GM19395 (cell line): ENCODE results near the gene STAT3.
"Not testable (repeated sequence)": the region's sequence is repeated elsewhere in the genome, so short reads cannot be mapped to it uniquely, and the experiment has no call there.

Experiments used
- ATAC-seq: cut with Tn5 transposase; IDR thresholded peaks from one replicate; pipeline ENCODE4 v1.9.1; 2021; ENCODE audit warnings: mild to moderate bottlenecking, moderate library complexity; ENCODE audit not compliant: unreplicated experiment

The STAT3 gene

DNA sequence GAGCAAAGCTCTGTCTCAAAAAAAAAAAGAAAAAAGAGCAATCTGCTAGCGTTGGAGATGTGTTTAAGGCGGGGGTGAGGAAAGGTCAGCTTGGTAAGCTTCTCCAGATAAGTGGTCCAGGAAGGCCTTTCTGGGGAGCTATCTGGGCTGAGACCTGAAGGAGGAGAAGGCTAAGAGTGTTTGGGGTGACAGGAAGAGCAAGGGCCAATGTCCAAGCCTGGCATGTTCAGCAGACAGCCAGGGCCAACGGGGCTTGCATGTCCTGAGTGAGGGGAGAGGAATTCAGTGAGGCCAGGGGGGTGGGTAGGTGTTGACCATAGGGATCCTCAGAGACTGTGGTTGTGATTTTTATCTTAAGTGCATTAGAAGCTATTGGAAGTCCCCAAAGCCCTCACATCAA is 84.5 kb downstream of the STAT3 start:
- ATAC-seq, result no peak

DNA sequence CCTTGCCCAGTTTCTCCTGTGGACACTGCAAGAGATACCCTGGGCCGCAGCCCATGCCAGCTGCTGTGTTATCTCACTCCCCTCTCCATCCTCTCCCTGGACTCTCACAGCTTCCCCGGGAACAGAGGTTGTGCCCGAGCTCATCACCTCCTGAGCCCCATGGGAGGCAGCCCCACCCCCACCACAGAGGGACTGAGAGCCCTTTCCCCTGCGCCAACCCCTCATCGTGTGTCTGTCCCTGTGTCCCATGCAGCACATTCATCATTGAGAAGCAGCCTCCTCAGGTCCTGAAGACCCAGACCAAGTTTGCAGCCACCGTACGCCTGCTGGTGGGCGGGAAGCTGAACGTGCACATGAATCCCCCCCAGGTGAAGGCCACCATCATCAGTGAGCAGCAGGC is 87.2 kb downstream of the STAT3 start:
- ATAC-seq, result no peak

- not testable (repeated sequence) for ATAC-seq
Measured at GRCh38 chr17:42299913-42300312, 88.3 kb downstream of the STAT3 start.

GRCh38 chr17:42299361-42299760 is 88.9 kb downstream of the STAT3 start:
- not testable (repeated sequence) for ATAC-seq

GRCh38 chr17:42297775-42298174 is 90.5 kb downstream of the STAT3 start:
- ATAC-seq, result not testable (repeated sequence)

GRCh38 chr17:42296012-42296411 is 92.2 kb downstream of the STAT3 start:
- ATAC-seq, result no peak

DNA sequence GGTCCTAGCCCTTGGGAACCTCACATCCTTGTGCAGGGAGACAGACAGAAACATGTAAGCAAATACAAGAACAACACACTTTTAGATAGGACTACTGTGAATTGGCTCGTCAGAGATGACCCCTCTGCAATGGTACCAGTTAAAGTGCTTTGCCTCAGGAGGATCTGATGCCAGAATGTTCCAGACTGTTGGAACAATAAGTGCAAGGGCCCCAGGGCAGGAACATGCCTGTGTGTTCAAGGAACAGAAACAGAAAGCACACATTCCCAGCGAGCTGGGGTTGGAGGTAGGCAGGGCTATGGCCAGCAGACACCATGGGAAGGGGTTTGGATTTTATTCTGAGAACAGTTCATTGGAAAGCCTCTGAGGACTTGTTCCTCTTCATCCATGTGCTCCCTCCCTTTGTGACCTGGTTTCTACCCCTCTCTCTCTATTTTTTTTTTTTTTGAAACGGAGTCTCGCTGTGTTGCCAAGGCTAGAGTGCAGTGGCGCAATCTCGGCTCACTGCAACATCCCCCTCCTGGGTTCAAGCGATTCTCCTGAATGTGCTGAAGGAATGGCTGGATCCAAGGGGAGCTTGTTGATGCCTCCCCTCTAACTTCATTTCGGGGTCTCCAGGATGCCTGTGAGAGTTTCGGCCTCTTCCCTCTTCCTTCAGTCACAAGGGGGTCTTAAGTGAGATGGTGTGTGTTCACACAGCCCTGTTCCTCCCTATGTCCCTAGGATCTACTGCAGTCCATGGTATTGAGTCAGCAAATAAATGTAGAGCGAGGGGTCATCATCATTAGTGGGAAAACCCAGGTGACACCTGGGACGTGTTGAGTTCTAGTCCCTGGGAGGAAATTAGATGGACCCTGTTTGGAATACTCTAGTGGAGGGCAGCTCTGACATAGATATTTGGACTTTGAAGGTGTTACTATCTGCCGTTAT is 93.5 kb downstream of the STAT3 start:
- no peak for ATAC-seq

DNA sequence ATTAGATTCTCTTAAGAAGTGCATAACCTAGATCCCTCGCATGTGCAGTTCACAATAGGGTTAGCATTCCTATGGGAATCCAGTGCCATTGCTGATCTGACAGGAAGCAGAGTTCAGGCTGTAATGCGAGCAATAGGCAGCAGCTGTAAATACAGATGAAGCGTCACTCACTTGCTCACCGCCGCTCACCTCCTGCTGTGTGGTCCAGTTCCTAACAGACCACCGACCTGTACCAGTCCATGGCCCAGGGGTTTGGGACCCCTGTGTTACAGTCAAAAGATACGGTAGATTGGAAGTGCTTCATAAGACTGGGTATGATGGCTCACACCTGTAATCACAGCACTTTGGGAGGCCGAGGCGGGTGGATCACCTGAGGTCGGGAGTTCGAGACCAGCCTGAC is 97.1 kb downstream of the STAT3 start:
- no peak for ATAC-seq

- no peak for ATAC-seq
Measured at GRCh38 chr17:42290577-42290976, 97.7 kb downstream of the STAT3 start.

- ATAC-seq, result no peak
Measured at GRCh38 chr17:42289611-42290181, 98.5 kb downstream of the STAT3 start.

DNA sequence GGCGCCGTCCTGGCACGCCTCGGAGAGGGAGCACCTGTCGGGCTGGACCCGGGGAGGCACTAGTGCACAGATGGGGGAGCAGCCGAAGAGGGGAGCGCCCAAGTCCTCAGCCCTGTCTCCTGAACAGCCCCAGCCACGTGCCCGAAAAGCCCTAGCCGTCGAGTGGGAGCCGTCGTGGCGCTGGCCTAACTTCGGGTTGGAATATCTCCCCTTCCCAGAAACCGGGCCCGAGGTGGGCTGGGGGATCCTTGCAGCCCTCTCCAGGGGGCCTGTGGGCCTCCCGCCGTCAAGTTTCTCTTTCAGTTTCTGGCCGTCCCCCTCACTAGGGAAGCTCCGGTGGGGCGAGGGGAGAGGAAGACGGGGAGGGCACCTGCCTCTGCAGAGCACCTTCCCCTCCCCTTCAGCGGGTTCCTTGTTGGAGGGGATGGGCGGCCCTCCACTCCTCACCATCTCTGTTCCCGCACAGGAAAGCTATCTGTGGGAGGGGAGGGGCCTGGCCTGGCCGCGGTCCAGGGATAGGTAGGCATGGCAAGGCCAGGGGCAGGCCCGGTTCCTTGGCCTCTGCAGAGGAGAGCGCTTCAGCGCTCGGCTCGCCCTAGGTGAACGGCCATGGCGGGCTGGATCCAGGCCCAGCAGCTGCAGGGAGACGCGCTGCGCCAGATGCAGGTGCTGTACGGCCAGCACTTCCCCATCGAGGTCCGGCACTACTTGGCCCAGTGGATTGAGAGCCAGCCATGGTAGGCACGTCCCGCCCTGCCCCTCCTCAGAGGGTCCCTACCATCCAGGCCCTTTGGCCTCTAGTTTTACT is 99.2 kb downstream of the STAT3 start:
- ATAC-seq, result no peak

DNA sequence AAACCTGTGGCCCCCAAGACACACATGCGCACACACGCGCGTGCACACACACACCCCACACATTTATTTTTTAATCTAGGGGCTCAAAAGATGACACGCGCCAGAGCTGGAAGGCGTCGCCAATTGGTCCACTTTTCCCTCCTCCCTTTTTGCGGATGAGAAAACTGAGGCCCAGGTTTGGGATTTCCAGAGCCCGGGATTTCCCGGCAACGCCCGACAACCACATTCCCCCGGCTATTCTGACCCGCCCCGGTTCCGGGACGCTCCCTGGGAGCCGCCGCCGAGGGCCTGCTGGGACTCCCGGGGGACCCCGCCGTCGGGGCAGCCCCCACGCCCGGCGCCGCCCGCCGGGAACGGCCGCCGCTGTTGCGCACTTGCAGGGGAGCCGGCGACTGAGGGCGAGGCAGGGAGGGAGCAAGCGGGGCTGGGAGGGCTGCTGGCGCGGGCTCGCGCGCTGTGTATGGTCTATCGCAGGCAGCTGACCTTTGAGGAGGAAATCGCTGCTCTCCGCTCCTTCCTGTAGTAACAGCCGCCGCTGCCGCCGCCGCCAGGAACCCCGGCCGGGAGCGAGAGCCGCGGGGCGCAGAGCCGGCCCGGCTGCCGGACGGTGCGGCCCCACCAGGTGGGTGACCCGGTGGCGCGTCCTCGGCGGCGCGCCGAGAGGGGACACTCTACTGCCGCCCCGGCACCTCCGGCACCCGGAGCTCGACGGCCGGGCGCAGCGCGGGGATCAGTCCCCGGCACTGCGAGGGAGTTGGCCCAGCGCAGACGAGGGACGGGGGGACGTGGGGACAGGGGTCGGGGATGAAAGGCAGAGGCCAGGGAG is 100.1 kb downstream of the STAT3 start, which contains the start of gene STAT5A:
STAT5A (plus strand) TSS at position 522 of the 826 bp plus-strand sequence. CDS start 914 bp downstream, outside the sequence.
- ATAC-seq, result no peak

GRCh38 chr17:42287305-42287976 is 100.8 kb downstream of the STAT3 start:
- ATAC-seq, result no peak

DNA sequence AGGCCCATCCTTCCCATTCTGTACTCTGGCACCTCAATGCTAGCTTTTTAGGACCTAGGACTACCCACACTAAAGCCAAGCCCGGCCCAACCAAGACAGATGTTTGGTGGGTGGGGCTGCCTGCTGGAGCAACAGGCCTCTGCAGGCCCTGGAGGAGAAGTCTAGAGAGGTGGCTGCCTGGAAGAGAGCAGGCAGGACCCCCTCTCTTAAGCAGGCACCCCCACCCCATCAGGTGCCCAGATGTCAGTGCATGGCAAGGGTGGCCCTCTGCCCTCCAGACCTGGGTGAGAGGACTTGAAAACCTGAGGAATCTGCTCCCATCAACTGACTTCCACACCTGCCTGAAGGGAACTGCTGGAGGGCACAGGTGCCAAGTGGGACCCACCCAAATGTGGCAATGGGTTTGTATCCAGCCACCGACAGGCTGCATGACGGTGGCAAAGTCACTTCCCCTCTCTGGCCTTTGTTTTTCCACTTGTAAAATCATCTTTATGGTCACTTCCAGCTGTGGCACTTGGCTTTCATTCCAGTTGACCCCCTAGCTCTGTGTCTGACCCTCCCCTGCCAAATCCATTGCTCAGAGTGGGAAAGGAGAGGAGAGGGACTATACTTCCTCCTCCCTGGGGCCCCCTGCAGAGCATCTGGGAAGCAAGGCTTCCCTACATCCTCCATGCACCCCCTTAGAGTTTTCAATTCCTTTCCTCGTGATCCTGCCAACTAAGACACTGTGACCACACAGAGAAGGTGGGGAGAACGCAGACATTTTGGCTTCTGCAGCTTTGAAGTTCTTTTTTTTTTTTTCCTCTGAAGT is 101.6 kb downstream of the STAT3 start:
- ATAC-seq, result no peak

- ATAC-seq, result no peak
Measured at GRCh38 chr17:42285346-42286050, 102.7 kb downstream of the STAT3 start.

- no peak for ATAC-seq
Measured at GRCh38 chr17:42284566-42284965, 103.7 kb downstream of the STAT3 start.

DNA sequence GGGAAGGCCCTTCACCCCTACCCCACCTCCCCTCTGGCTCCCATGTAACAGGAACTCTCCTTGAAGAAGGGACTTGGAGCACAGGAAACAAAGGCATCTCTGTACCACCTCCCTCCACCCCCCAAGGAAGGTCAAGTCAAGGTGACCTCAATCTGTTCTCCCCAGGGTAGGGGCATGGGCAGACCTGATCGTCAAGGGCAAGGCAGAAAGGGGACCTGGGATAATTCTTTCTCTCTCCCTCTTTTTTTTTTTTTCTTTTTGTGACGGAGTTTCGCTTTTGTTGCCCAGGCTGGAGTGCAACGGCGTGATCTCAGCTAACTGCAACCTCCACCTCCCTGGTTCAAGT is 104.2 kb downstream of the STAT3 start:
- ATAC-seq, result no peak

DNA sequence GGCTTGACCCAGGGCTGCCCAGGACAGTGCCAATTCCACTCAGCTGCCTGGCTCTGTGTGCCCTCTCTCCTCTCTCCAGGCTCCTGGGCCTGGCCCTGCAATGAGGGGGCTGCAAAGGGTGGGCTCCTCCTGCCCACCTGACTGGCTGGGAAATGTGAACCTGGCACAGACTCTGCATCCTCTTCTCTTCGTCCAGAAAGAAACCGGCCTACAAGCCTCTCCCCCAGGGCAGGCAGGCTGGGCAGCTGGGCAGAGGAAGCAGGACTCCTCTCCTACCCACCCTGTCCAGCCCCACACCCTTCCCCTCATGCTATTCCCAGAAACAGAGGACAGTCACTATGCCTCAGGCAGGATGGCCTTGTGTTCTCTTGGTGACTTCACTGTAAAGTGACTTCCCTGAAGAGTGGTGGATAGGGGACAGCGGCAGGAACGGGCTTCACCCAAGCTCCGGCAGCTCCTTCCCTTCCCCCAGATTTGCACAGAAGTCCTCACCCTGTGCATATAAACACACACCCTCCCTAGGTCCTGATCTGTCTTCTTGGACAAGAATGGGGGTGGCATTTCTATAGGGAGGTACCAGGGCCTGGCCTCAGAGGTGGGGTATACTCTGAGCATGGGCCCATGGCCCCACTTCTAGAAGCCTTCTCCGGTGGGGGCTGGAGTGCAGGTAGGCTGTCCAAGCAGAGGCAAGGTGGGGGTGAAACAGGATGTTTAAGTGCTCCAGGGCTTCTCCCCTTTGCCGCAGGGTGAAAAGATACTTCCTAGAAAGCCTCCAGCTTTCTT is 104.8 kb downstream of the STAT3 start:
- no peak for ATAC-seq
